HG02852 (cell line): ENCODE results near the gene GOLPH3L.
"Not testable (repeated sequence)": the region's sequence is repeated elsewhere in the genome, so short reads cannot be mapped to it uniquely, and the experiment has no call there.

Experiments
- ATAC-seq: cut with Tn5 transposase; IDR thresholded peaks from one replicate; pipeline ENCODE4 v1.9.1; 2021; ENCODE audit warnings: mild to moderate bottlenecking, moderate library complexity; ENCODE audit not compliant: unreplicated experiment

GOLPH3L gene

GRCh38 chr1:150661156-150661555, 35.8 kb downstream of the GOLPH3L start:
- ATAC-seq, result no peak

GRCh38 chr1:150660584-150660983, 36.4 kb downstream of the GOLPH3L start:
- no peak for ATAC-seq

- ATAC-seq, result not testable (repeated sequence)
Observed at GRCh38 chr1:150657064-150657463, 39.9 kb downstream of the GOLPH3L start.

GRCh38 chr1:150654635-150655034, 42.3 kb downstream of the GOLPH3L start:
- ATAC-seq, result not testable (repeated sequence)

- no peak for ATAC-seq
Observed at GRCh38 chr1:150650193-150650592, 46.8 kb downstream of the GOLPH3L start.

- no peak for ATAC-seq
Observed at GRCh38 chr1:150649441-150650075, 47.4 kb downstream of the GOLPH3L start.

GRCh38 chr1:150642296-150642695, 54.7 kb downstream of the GOLPH3L start:
- ATAC-seq, result no peak

- not testable (repeated sequence) for ATAC-seq
Observed at GRCh38 chr1:150641126-150641815, 55.7 kb downstream of the GOLPH3L start.

- ATAC-seq, result not testable (repeated sequence)
Observed at GRCh38 chr1:150638430-150638829, 58.5 kb downstream of the GOLPH3L start.

GRCh38 chr1:150634839-150635622, 61.9 kb downstream of the GOLPH3L start:
- not testable (repeated sequence) for ATAC-seq

GRCh38 chr1:150629115-150629928, 67.6 kb downstream of the GOLPH3L start, which contains the start of gene ENSA:
ENSA (minus strand) TSS chr1:150629612; CDS start chr1:150629470, 142 bp downstream.
- peak; percentile 88 for ATAC-seq

GRCh38 chr1:150628766-150629114, 68.2 kb downstream of the GOLPH3L start:
- ATAC-seq, result no peak

GRCh38 chr1:150627826-150628410, 69.0 kb downstream of the GOLPH3L start:
- no peak for ATAC-seq

GRCh38 chr1:150626150-150626549, 70.8 kb downstream of the GOLPH3L start:
- no peak for ATAC-seq

- not testable (repeated sequence) for ATAC-seq
Observed at GRCh38 chr1:150624546-150624945, 72.4 kb downstream of the GOLPH3L start.

GRCh38 chr1:150624134-150624533, 72.8 kb downstream of the GOLPH3L start:
- ATAC-seq, result not testable (repeated sequence)

GRCh38 chr1:150622303-150622975, 74.5 kb downstream of the GOLPH3L start:
- no peak for ATAC-seq

- no peak for ATAC-seq
Observed at GRCh38 chr1:150621497-150622302, 75.3 kb downstream of the GOLPH3L start.

- no peak for ATAC-seq
Observed at GRCh38 chr1:150620919-150621318, 76.0 kb downstream of the GOLPH3L start.
